ENCODE data around the gene LAMA2. TPM values are rescaled to one million over a fixed set of nuclear protein-coding genes. Genes with fewer than 3 reads are reported as not detected.

LAMA2 gene
- total and polyA plus RNA-seq, 2 of the 8 experiments (the other 6 are each of a cell fraction or from before 2014, with no cell fraction given) = 1.3 to 3.8 TPM

- TF ChIP-seq CHD7 (IDR thresholded peaks at IDR 0.05; ENCODE audit: insufficient replicate concordance, low read length) (peak; percentile 94), NRF1 (IDR thresholded peaks at IDR 0.05; ENCODE audit: low read depth, low read length) (no peak), SP1 (IDR thresholded peaks at IDR 0.05; ENCODE audit: low read depth, low read length) (0 out of 2 replicates have a peak, but pooled peaks have one; percentile 43), CEBPB (IDR thresholded peaks at IDR 0.05; ENCODE audit: low read depth, low read length) (peak; percentile 43; the same call in 1 of the 2 replicates), RFX5 (IDR thresholded peaks at IDR 0.05; ENCODE audit: borderline replicate concordance, low read depth, low read length) (no peak), TEAD4 (IDR thresholded peaks at IDR 0.05; ENCODE audit: low read depth, low read length) (peak; percentile 91), HDAC2 (IDR thresholded peaks at IDR 0.05; ENCODE audit: borderline replicate concordance in 1 of 2, low read depth in 2 of 2, low read length in 2 of 2) (peak in 1 of 2 experiments; percentile 84; a peak in 1 of 4 replicates)
Observed at GRCh38 chr6:129317931-129318820, 435.2 kb downstream of the LAMA2 start (continued).
